Measurements from ENCODE around the gene PPFIA2.

Gene PPFIA2

DNA sequence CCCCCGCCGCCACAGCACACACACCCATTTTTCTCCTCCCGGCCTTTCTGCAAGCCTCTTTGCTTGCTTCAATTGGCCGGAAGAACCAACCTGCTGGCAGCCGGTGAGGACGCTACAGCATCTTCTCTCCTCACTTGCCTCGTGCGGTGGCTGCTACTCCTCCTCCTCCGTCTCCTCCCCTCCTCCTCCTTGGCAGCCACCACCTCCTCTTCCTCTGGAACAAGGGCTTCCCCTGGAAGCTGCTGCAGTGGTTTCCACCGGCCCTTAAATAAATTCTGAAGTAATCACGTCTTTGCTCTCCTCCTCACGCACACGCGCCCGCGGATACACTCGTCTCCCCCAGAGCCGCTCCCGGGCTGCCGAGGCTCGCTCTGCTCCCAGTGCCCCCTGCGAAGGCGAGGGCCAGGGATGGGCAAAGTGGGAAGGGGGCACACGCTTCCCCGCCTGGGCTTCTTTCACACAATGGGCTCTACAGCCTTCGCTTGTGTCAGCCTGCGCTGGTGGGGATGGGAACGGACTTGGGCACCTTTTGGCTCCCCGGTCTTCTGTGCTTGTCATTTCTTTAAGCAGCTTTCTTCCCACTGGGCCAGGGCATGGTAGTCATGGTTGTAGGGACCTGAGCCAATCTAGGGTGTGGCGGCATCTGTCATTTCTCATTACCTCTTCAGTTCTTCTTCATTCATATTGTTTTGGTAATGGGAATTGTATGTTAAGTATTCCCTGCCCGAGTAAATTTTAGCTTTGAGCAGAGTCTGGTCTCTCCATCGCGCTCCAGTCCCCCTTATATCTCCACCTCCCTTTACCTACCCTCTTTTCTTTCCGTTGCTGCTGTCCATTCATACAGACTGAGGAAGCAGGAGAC lies at the start of gene PPFIA2:
Gene PPFIA2, minus strand, starts transcription at position 161 of the 862 bp plus-strand sequence.
- peak; percentile 65 for DNase-seq (ENCODE audit: low spot score)

DNA sequence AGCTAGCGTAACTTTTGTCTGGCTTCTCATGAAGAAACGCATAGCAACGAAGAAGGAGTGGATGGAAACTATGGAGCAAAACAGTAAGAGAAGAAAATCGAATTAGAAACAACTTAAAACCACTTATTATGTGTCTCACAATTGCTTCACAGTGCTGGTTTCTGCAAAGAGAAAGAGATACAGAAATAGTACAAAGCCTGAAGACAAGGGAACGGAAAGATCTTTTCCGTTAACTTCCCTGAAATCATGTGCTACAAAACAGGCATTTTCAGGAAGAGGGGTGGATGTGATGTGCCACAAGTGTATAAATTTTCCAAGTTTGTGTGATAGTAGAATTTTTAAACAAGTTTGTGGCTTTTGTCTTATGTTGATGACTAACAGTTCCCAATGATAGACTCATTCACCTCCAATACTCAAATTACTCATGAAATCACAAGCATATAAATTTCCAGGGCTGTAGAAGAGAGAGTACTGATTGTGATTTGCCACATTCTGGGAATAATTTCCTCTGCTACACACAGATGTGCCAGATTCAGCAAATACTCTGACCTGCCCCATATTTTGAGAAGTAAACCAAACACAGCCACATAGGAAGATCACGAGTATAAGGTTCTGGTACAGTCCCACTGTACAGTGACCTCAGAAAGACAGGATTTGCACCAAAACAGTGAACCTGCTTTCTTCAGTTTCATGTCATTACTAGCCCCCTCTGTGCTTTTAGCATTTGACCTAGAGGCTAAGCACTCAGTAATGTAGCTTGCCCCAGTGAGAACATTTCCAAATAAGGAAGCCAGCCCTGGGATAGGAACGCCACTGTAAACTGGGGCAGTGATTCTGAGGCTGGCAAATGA lies 41.4 kb upstream of the PPFIA2 start:
- no peak for DNase-seq (ENCODE audit: low spot score)

DNA sequence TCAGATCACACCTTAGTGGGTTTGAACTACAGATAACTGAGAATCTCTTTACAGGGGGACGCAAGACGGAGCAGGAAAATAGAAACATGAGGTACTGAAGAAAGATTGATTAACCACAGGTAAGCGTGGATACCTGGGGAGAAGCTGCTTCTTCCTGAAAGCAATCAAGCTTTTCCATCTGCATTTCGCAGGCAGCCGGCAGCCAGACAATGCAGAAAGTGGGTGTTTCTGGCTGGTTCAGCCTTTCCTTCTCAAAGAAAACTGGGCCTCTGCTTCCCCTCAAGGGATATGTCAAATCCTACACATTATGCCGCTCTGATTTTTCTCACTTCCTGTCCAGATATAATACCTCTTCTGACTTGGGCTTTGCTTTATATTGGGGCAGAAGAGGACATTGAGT lies 39.1 kb upstream of the PPFIA2 start:
- no peak for DNase-seq (ENCODE audit: low spot score)

- DNase-seq (ENCODE audit: low spot score) = no peak
Observed at GRCh38 chr12:81797100-81797499, 38.0 kb upstream of the PPFIA2 start.

- no peak for DNase-seq (ENCODE audit: low spot score)
Observed at GRCh38 chr12:81792666-81793065, 33.5 kb upstream of the PPFIA2 start.

DNA sequence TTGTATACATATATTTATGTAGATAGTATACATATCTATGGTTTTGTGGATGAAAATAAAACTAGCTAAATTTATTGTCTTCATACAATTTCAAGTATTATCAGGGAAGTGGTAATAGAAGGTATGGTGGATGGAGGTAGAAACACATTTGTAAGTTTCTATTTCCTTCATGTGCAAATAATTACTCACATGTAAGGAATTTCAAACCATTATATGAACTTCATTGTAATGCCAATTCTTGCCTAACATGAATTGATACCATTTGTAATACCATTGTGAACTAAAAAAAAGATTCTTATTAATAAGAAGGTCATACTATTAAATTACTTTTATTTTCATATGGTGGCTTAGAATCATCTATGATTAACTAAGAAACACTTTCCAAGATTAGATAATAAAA lies 20.1 kb upstream of the PPFIA2 start:
- DNase-seq (ENCODE audit: low spot score) = no peak

- DNase-seq (ENCODE audit: low spot score) = no peak
Observed at GRCh38 chr12:81778719-81779118, 19.6 kb upstream of the PPFIA2 start.

- DNase-seq (ENCODE audit: low spot score) = peak; percentile 72
Observed at GRCh38 chr12:81758421-81759189, 545 bp downstream of the PPFIA2 start.

GRCh38 chr12:81757731-81758365 lies 1.3 kb downstream of the PPFIA2 start:
- DNase-seq (ENCODE audit: low spot score) = no peak

DNA sequence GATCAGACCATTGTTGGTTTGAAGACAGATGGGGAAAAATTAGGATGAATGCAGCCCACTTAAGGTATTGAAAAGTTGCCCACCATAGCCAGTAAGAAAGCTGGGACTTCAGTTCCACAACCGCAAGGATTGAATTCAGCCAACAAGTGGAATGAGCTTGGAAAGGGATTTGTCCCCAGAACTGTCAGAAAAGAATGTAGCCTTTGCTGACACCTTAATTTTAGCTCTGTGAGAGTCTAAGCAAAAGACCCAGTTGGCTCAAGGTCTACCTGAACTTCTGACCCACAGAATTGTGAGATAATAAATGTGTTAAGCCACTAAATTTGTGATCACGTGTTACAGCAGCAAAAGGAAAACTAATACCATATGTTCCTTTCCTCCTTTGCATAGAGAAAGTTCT lies 29.4 kb downstream of the PPFIA2 start:
- DNase-seq (ENCODE audit: low spot score) = no peak

DNA sequence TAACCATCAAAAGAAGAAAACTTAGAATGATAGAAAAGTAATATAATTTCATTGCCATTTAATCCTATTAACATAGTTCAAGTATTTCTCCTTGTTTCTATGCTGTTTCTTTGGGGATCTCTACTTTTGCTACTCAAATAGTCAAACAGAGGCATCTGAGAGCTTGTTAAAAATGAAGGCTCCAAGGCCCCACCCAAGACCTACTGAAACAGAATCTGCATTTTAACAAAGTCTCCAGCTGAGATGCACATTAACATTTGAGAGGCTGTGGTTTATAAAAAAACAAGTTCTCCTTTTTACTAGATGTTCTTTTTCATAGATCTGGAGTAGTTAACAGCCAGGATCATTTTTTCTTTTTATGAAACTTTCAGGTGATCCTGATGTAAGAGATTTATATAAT lies 31.8 kb downstream of the PPFIA2 start:
- no peak for DNase-seq (ENCODE audit: low spot score)

GRCh38 chr12:81726634-81727033 lies 32.5 kb downstream of the PPFIA2 start:
- DNase-seq (ENCODE audit: low spot score) = no peak

DNA sequence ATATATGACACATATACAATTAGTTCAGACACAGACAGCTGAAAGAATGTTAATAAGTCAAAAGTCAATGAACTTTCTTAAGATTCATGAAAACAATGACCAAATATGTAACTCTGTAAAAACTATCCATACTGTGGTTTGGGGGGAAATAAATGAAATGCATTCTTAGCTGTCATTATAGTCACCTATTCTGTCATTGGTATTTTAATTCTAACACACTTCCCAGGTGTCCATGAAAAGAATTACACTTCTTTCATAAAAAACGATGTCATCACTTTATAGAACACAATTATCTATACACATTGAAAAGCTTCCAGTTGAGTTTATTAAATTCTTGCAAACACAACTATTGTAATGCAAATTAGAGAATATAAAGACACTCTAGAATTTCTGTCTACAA lies 35.8 kb downstream of the PPFIA2 start:
- no peak for DNase-seq (ENCODE audit: low spot score)

GRCh38 chr12:81722004-81722403 lies 37.1 kb downstream of the PPFIA2 start:
- DNase-seq (ENCODE audit: low spot score) = no peak

DNA sequence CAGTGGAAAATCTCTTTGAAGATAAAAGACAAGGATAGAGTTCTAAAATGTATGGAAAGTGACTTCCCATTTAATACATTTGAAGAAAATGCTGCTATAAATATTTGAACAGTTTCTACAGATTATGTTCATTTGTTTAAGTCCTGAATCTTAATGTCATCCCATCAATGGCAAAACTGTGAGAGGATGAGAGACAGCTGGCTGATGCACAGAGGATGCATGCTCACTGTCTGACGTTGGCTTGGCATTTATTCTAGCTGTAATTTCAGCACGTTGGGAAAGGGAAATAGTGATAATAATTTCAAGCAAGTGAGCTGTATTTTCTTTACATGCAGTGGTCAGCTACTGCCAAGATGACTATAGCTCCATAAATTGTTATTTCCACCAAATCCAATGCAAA lies 40.5 kb downstream of the PPFIA2 start:
- no peak for DNase-seq (ENCODE audit: low spot score)

DNA sequence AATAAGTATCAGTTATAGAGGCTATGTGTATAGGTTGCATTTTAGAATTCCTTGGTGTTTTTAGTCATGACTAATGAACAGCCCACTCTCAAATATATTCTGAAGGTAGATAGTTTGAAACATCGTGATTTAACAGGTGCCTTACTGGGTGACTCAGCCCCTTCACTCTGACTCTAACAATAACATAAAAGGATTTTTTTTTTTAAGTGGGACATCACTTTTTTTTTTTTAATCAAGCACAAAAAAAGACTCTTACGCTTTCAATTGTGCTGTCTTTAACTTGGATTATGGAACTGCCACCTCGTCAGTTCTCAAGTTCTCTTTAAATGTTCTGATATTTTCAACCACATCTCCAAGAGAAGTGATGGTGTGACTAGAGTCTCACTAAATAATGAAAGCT lies 46.6 kb downstream of the PPFIA2 start:
- no peak for DNase-seq (ENCODE audit: low spot score)

DNA sequence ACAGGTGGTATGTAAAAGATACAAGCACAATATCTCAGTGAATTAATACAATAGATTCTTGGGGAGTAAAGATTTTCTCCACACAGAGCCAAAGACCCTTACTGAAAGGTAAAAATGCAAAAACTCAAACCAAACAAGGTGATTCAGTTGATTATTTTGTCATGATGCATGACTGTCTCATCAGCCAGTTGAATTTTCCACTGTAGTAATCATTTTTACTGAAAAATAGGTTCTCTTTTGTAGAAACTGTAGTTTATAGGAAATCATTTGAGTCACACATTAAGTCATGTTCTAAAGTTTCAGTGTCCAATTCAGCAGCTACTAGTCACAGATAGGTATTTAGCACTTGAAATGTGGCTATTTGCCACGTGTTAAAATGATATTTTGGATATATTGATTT lies 53.6 kb downstream of the PPFIA2 start:
- no peak for DNase-seq (ENCODE audit: low spot score)

DNA sequence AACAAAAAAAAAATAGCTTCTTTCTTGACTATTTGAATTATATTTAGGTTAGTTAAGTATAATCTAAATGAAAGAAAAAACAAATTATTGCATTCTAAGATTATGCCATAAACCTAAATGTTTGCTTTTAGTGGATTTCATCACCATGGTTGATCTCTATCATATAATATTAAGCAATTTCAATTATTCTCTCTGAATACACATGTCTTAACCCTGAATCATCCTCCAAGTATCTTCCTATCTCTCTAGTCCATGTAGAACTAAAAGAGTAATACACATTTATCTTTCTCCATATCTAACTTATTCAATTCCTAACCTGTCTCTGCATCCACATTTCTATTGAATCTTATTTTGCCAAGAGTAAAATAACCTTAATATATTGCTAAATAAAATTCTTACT lies 59.6 kb downstream of the PPFIA2 start:
- DNase-seq (ENCODE audit: low spot score) = no peak

DNA sequence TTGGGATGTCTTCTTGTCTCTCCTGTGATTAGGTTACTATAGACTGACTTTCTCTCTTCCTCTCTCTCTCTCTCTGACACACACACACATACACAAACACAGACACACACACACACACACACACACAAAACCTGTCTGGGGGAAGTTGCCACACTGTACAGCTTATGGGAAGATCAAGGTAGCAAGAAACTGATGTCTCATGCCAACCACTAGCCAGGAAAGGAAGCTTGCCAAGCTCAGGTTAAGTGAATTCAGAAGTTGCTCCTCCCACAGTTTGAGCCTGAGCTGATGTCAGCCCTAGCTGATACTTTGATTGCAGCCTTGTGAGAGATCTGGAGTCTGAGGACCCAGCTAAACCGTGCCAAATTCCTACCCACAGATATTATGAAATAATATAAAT lies 67.1 kb downstream of the PPFIA2 start:
- no peak for DNase-seq (ENCODE audit: low spot score)

GRCh38 chr12:81683881-81684280 lies 75.3 kb downstream of the PPFIA2 start:
- no peak for DNase-seq (ENCODE audit: low spot score)

- DNase-seq (ENCODE audit: low spot score) = no peak
Observed at GRCh38 chr12:81679614-81680013, 79.5 kb downstream of the PPFIA2 start.

DNA sequence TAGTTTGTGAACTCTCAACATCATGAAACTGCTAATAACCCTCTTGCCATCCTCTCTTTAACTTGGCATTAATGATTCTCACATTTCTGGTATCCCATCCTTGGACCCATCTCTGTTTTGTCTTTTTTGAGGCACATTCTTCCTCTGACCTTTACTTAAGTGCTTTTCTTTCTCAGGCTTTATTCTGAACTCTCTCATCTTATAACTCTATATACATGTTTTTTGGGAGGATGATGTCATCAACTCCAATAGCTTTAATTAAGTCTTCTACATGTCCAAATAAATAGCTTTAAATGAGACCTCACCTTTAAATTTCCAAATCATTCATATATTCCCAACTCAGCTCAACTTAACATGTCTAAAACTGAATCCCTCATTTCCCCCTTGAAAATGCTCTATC lies 88.4 kb downstream of the PPFIA2 start:
- no peak for DNase-seq (ENCODE audit: low spot score)
